RWPE1 (cell line): Measurements from ENCODE around the gene PRXL2A.
A peak's percentile ranks its signal among the peaks of the same experiment; 100 is the strongest.

Experiments used
- CTCF ChIA-PET: fragments of 350-600 bp; sonication (Branson Sonifier 250); formaldehyde crosslinking; extraction: SDS; loops from one replicate; lab custom pipeline; 2021; lab: Yijun Ruan, JAX
- POLR2A ChIA-PET: fragments of 400-600 bp; formaldehyde crosslinking; extraction: SDS; loops from one replicate; lab custom pipeline; 2020; ENCODE audit warnings: antibody characterized with exemption; ENCODE audit not compliant: low non-redundant PET; lab: Yijun Ruan, JAX
- DNase-seq: peaks from one replicate; pipeline ENCODE4 v3.0.0; 2012; ENCODE audit warnings: low spot score
- H3K27ac ChIP-seq: fragments of 450-650 bp; 2 replicates; pipeline ENCODE4 v1.5.1; 2017
- TF ChIP-seq, protein P1 (sequence below): fragments of 450-650 bp; conservative IDR thresholded peaks from 2 replicates; pipeline ENCODE4 v1.5.1; 2017; ENCODE audit warnings: low read depth, mild to moderate bottlenecking

Gene PRXL2A

DNA sequence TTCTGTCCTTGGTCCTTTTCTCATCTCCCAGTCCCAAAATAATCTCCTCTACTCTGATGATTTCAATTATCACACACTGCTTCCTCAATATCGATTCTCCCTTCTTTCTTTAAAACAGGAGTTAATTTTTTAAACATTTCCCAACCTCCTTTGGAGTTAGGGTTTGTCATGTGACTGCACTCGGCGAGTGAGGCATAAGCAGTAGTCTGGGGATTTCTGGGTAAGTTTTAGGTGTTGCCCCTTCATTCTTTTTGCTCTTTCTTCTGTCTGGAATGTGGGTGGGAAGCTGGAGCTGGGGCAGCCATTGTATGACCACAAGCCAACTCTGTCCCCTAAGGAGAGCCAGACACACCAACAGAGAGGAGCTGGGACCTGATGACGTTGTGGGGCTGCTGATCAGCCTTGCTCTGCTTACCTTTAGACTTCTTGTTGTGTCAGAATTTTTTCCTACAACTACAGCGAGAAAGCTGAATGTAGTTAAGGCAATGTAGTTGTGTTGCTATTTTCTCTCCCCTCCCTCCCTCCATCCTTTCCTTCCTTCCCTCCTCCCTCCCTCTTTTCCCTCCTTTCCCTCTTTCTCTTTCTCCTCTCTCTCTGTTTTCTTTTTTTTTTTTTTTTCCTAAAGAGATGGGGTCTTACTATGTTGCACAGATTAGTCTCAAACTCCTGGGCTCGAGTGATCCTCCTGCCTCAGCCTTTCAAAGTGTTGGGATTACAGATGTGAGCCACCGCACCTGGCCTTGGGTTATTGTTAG lies 39.3 kb downstream of the PRXL2A start:
- ChIA-PET CTCF (interaction anchor here (0.5 to 2.9 kb wide), 5 partner anchors 54 to 917 kb away, joined by 3 to 15 read pairs (median 5); no protein-coding TSS in a partner anchor), POLR2A (no interaction called here)
- DNase-seq = no peak
- TF ChIP-seq, protein P1, sequence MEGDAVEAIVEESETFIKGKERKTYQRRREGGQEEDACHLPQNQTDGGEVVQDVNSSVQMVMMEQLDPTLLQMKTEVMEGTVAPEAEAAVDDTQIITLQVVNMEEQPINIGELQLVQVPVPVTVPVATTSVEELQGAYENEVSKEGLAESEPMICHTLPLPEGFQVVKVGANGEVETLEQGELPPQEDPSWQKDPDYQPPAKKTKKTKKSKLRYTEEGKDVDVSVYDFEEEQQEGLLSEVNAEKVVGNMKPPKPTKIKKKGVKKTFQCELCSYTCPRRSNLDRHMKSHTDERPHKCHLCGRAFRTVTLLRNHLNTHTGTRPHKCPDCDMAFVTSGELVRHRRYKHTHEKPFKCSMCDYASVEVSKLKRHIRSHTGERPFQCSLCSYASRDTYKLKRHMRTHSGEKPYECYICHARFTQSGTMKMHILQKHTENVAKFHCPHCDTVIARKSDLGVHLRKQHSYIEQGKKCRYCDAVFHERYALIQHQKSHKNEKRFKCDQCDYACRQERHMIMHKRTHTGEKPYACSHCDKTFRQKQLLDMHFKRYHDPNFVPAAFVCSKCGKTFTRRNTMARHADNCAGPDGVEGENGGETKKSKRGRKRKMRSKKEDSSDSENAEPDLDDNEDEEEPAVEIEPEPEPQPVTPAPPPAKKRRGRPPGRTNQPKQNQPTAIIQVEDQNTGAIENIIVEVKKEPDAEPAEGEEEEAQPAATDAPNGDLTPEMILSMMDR = no peak
- no peak overlapping the region for H3K27ac ChIP-seq

DNA sequence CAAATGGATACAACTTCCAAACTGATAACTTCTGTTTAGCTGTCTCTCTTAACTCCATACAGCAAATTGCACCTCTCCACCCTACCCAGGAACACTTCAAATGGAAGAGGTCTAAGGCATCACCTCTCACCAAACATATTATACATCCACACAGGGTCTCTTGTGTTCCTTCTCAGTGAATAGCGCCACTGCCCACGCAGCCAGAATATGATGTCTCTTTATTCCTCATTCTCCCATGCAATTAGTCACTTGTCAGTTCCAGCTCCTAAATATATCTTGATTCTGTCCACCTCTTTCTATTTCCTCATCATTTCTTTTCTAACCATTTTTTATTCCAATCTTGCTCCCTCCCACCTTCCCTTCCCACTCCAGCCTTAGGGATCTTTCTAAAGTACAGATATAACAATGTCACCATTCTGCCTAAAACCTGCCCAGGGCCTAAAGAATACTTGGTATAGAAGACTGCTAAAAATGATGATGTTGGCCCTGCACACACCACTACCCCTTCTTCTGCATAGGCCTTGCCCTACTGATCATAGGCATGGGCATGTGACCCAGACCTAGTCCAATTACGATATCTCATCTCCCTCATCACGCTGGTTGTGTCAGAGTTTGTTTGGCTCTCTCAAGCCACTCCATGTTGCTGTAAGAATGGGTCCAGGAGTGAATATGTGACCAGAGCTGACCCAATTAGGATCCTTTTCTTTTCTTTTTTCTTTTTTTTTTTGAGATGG lies 40.0 kb downstream of the PRXL2A start:
- H3K27ac ChIP-seq = no peak overlapping the region
- ChIA-PET CTCF (interaction anchor here (0.7 to 2.9 kb wide), 2 partner anchors 57 to 409 kb away, joined by 3 to 15 read pairs; no protein-coding TSS in a partner anchor), POLR2A (no interaction called here)
- DNase-seq = no peak
- TF ChIP-seq, protein P1 = no peak

DNA sequence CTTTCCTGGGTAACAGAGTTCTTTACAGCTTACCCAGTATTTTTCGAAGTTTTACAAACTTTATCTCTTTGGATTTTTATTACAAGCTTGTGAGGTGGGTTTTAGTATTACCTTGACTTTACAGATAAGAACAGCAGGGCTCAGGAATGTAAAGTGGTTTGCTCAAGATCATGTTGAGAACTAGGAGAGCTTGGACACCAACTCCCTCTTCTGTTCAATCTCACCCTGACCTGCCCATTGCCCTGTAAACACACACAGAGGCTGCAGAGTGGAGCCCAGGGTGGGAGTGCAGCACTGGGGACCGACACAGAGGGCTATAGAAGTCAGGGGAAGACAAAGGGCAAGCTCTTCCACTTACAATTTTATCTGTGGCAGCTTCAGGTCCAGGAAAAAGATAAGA lies 41.2 kb downstream of the PRXL2A start:
- POLR2A ChIA-PET = interaction anchor here (0.5 kb wide), 1 partner anchor 41 kb away, joined by 3 read pairs; the partner anchor contains the start of gene PRXL2A
- no peak overlapping the region for H3K27ac ChIP-seq
- no peak for DNase-seq
- CTCF ChIA-PET = interaction anchor here (0.6 to 2.9 kb wide), 3 partner anchors 9 to 56 kb away, joined by 3 to 15 read pairs (median 4); no protein-coding TSS in a partner anchor
- TF ChIP-seq, protein P1 = no peak

DNA sequence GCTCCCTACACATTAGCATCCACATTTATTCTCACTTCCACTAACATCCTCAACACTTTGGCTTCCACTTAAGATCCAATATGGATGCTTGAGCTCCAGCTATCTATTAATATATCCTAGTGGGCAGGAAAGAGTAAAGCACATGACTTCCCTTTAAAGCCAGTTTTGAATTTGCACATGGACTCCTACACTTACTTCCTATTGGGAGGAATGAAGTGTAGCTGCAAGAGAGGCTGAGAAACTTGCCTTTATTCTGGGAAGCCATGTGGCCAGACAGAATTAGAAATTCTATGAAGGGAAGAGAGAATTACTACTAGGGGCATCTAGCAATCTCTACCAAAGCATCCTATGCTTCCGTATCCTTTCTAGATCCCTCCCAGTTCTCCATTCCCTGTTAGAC lies 42.8 kb downstream of the PRXL2A start:
- TF ChIP-seq, protein P1 = no peak
- no peak for DNase-seq
- ChIA-PET CTCF (no interaction called here), POLR2A (interaction anchor here (0.7 kb wide), 1 partner anchor 43 kb away, joined by 5 read pairs; no protein-coding TSS in a partner anchor)
- no peak overlapping the region for H3K27ac ChIP-seq

DNA sequence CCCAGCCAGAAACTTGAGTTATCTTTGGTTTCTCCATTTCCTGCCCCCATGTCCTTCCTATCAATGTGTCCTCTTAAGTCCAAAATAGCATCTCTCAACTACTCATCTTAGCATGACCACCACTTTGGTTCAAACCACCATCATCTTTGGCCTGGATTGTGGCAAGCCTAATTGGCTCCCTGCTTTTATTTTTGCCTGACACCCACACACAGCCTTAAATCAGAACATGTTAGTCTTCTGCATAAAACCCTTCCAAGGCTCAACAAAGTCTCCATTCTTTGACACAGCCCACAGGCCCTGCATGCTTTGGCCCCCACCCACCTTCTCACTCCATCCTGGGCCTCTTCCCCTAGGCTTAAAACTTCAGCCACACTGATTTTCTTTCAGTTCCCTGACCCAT lies 43.7 kb downstream of the PRXL2A start:
- DNase-seq = no peak
- ChIA-PET CTCF (interaction anchor here (3.2 to 6.0 kb wide), 2 partner anchors 8 to 53 kb away, joined by 16 to 41 read pairs; no protein-coding TSS in a partner anchor), POLR2A (interaction anchor here (0.8 kb wide), 1 partner anchor 56 kb away, joined by 5 read pairs; no protein-coding TSS in a partner anchor)
- TF ChIP-seq, protein P1 = no peak
- H3K27ac ChIP-seq = peak overlapping the region; percentile 97; the same call in 1 of the 2 replicates

DNA sequence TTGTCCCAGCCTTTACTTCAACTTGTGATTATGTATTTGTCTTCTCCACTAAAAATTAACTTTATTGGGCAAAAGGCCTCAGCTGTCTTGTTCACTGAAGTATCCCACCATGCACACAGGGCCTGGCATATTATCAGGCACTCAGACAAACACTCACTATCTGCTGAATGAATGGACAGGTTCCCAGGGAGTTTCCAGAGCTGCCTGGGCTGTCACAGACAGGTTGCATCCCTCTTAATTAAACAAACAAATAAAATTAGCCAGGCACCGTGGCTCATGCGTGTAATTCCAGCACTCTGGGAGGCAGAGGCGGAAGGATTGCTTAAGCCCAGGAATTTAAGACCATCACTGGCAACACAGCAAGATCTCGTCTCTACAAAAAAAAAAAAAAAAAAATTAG lies 44.3 kb downstream of the PRXL2A start:
- TF ChIP-seq, protein P1 = no peak
- ChIA-PET CTCF (interaction anchor here (0.6 to 6.0 kb wide), 5 partner anchors 8 to 296 kb away, joined by 3 to 41 read pairs (median 5); no protein-coding TSS in a partner anchor), POLR2A (interaction anchor here (0.7 to 0.8 kb wide), 2 partner anchors 44 to 55 kb away, joined by 3 to 5 read pairs; partner anchors contain the start of gene PRXL2A)
- DNase-seq = no peak
- H3K27ac ChIP-seq = peak overlapping the region; percentile 97
